ENCODE measurements around the gene ELP1. TPM values are rescaled to one million over a fixed set of nuclear protein-coding genes. Genes with fewer than 3 reads are reported as not detected.

Gene ELP1
- total and polyA plus RNA-seq, 5 donors from 2014 or later: 13.7 to 24.9 (median 20.0) TPM

DNA sequence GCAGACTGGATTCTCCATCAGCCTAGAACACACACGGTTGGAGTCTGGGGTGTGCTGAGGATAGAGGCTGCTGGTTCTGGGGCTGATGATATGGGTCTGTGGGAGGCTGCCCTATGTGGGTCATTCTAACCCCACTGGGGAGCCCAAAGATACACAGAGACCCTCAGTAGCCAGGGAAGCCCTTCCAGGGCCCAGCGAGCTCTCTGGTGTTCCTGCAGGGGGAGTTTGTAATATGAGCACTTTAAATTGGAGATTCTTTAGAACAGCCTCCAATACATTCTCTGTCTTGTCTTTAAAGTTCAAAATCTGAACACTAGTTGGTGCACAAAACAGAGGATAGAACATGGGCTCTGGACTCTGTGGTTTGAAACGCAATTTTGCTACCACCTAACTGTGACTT is 69.5 kb downstream of the ELP1 start:
- DNase-seq: no peak
- Mint-ChIP-seq H3K4me1 (peaks cover 0 to 2% (median 0%) of the 10 kb centered on the region in 4 donors), H3K27ac (peak overlapping the region in 1 of 3 donors; percentile 41), H3K4me3 (no peak overlapping the region), H3K36me3 (peaks cover 20% of the 10 kb centered on the region), H3K27me3 (no peaks in the 10 kb centered on the region), H3K9me3 (peaks cover 0 to 2% (median 0%) of the 10 kb centered on the region in 7 donors)
- Histone ChIP-seq H3K9me3 (ENCODE audit: control insufficient read depth in 2 of 2, low read length in 2 of 2) (no peaks in the 10 kb centered on the region), H3K36me3 (ENCODE audit: control insufficient read depth, insufficient read depth, low read length) (peaks cover 12% of the 10 kb centered on the region), H3K27ac (ENCODE audit: insufficient read depth, low read length, poor library complexity, severe bottlenecking) (no peak overlapping the region), H3K27me3 (ENCODE audit: control insufficient read depth, insufficient read depth, low read length) (no peaks in the 10 kb centered on the region), H3K4me1 (ENCODE audit: control insufficient read depth, insufficient read depth, low read length, poor library complexity, severe bottlenecking) (no peaks in the 10 kb centered on the region), H3K4me3 (ENCODE audit: low read depth, low read length) (no peak overlapping the region)
- ATAC-seq (ENCODE audit: low read depth in 2 of 2): no peak

DNA sequence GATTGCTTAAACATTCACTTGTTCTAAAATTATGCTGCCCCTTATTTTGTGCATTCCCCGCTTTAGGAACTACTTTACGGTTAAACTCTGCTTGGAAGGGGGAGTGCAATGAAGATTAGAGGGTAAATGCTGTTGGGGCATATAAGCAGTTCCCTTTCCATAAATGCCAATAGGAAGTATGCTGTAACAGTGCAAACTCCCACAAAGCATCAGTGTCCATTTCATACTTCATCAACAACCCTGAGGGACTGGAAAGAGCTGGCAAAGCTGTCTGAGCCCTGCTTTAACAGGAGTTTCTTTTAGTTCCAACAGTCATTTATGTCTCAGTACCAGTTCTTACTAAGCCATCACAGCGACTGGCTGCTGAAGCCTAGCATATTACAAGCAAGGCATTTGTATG is 70.0 kb downstream of the ELP1 start:
- H3K27ac Mint-ChIP-seq: no peak overlapping the region
- Histone ChIP-seq H3K27ac (ENCODE audit: insufficient read depth, low read length, poor library complexity, severe bottlenecking) (no peak overlapping the region), H3K4me1 (ENCODE audit: control insufficient read depth, insufficient read depth, low read length, poor library complexity, severe bottlenecking) (no peaks in the 10 kb centered on the region), H3K36me3 (ENCODE audit: control insufficient read depth, insufficient read depth, low read length) (peaks cover 6% of the 10 kb centered on the region), H3K27me3 (ENCODE audit: control insufficient read depth, insufficient read depth, low read length) (no peaks in the 10 kb centered on the region), H3K9me3 (ENCODE audit: control insufficient read depth in 2 of 2, low read length in 2 of 2) (no peaks in the 10 kb centered on the region), H3K4me3 (ENCODE audit: low read depth, low read length) (no peak overlapping the region)
- no peaks in the 10 kb centered on the region for H3K27me3 Mint-ChIP-seq
- peaks cover 0 to 4% (median 0%) of the 10 kb centered on the region in 7 donors for H3K9me3 Mint-ChIP-seq
- no peak overlapping the region for H3K4me3 Mint-ChIP-seq
- DNase-seq: no peak
- H3K36me3 Mint-ChIP-seq: peaks cover 14% of the 10 kb centered on the region
- peaks cover 0 to 2% (median 0%) of the 10 kb centered on the region in 4 donors for H3K4me1 Mint-ChIP-seq
- no peak for ATAC-seq (ENCODE audit: low read depth in 2 of 2)

DNA sequence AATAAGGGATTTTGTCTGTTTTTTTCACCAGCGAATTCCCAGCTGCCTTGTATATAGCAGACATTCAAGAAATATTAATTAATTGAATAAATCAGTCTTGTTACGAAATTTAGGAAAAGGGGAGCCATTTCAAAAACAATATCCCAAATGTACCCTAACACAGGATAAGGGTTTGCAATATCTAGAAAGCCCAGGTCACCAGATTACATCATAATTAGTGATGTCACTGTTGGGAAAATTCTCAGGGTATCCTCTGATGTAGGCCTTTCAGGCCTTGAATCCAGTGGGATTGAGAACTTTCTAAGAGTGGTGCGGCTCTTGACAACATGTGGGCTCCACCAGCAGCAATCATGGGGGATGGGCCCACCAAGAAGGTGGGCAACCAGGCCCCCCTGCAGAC is 71.9 kb downstream of the ELP1 start, which contains the start of gene ACTL7A:
Gene ACTL7A (plus strand): TSS at position 270 of the 400 bp plus-strand sequence. CDS start 57 bp downstream, at position 327.
- H3K4me1 Mint-ChIP-seq: no peaks in the 10 kb centered on the region
- ATAC-seq (ENCODE audit: low read depth in 2 of 2): no peak
- no peaks in the 10 kb centered on the region for H3K4me1 ChIP-seq (ENCODE audit: control insufficient read depth, insufficient read depth, low read length, poor library complexity, severe bottlenecking)

DNA sequence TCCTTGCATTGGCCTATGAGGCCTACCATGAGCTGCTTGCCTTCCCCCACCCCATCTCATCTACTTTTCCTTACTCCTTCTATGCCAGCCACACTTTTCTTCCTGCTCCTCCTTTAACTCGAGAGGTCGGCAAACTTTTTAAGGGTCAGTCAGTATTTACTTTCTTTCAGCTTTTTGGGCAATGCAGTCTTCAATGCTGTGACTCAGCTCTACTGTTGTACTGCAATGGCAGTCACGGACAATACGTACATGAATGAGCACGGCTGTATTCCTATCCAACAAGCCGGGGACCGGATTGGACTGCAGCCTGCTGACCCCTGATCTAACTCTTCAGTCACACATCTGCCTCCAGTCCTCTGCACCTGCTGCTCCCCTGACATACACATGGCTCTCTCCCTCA is 72.5 kb downstream of the ELP1 start:
- H3K9me3 Mint-ChIP-seq: peaks cover 0 to 4% (median 0%) of the 10 kb centered on the region in 7 donors
- no peak overlapping the region for H3K27ac Mint-ChIP-seq
- H3K4me3 Mint-ChIP-seq: no peak overlapping the region
- Histone ChIP-seq H3K9me3 (ENCODE audit: control insufficient read depth in 2 of 2, low read length in 2 of 2) (no peaks in the 10 kb centered on the region), H3K36me3 (ENCODE audit: control insufficient read depth, insufficient read depth, low read length) (no peaks in the 10 kb centered on the region), H3K27ac (ENCODE audit: insufficient read depth, low read length, poor library complexity, severe bottlenecking) (no peak overlapping the region), H3K4me3 (ENCODE audit: low read depth, low read length) (no peak overlapping the region), H3K4me1 (ENCODE audit: control insufficient read depth, insufficient read depth, low read length, poor library complexity, severe bottlenecking) (no peaks in the 10 kb centered on the region), H3K27me3 (ENCODE audit: control insufficient read depth, insufficient read depth, low read length) (no peaks in the 10 kb centered on the region)
- no peaks in the 10 kb centered on the region for H3K27me3 Mint-ChIP-seq
- ATAC-seq (ENCODE audit: low read depth in 2 of 2): no peak
- no peak for DNase-seq
- peaks cover 6% of the 10 kb centered on the region for H3K36me3 Mint-ChIP-seq
- H3K4me1 Mint-ChIP-seq: no peaks in the 10 kb centered on the region

More for the DNA sequence above, 71.9 kb downstream of the ELP1 start, which contains the start of gene ACTL7A:
- Histone ChIP-seq H3K9me3 (ENCODE audit: control insufficient read depth in 2 of 2, low read length in 2 of 2) (no peaks in the 10 kb centered on the region), H3K4me3 (ENCODE audit: low read depth, low read length) (no peak within 1 kb of the TSS), H3K27me3 (ENCODE audit: control insufficient read depth, insufficient read depth, low read length) (no peaks in the 10 kb centered on the region), H3K27ac (ENCODE audit: insufficient read depth, low read length, poor library complexity, severe bottlenecking) (no peak within 1 kb of the TSS), H3K36me3 (ENCODE audit: control insufficient read depth, insufficient read depth, low read length) (no peaks in the 10 kb centered on the region)
- Mint-ChIP-seq H3K27me3 (no peaks in the 10 kb centered on the region), H3K36me3 (peaks cover 6% of the 10 kb centered on the region), H3K4me3 (no peak within 1 kb of the TSS), H3K9me3 (peaks cover 0 to 4% (median 0%) of the 10 kb centered on the region in 7 donors), H3K27ac (no peak within 1 kb of the TSS)
- DNase-seq: no peak

DNA sequence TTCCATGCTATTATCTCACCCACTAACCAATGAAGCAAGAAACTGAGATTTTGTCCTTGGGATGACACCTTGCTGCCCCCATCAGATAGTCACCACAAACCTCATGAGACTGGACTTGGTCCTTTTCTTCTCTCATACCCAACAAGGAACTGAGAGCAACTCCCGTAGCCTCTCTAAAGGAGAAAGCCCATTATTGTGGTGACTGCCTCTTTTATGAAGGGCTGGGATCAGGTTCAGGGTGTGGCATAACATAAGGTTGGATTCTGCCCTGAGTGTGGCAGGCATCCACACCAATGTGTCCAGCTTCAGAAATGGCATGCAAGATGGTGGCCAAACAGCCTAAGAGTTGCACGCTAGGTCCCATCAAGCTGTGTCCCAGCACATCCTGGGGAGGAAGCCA is 73.2 kb downstream of the ELP1 start:
- peaks cover 0 to 4% (median 0%) of the 10 kb centered on the region in 7 donors for H3K9me3 Mint-ChIP-seq
- H3K4me1 ChIP-seq (ENCODE audit: control insufficient read depth, insufficient read depth, low read length, poor library complexity, severe bottlenecking): no peaks in the 10 kb centered on the region

DNA sequence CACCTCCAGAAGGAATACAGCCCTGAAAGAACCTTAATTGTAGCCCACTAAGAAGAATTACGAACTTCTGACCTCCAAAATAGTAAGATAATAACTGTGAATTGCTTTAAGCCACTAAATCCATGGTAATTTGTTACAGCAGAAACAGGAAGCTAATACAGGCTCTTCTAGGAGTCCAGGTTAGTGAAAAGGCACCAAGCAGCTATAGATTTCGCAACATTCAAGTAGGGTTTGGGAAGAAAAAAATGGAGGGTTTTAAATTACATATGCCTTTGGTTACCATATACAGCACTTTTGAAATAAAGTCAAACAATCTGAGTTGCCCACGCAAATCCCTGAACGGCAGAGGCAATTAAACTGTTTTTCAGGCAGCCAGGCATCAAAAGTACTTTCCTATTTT is 73.6 kb downstream of the ELP1 start:
- Mint-ChIP-seq H3K4me3 (no peak overlapping the region), H3K9me3 (peaks cover 0 to 4% (median 0%) of the 10 kb centered on the region in 7 donors), H3K36me3 (peaks cover 6% of the 10 kb centered on the region), H3K27ac (no peak overlapping the region), H3K27me3 (no peaks in the 10 kb centered on the region), H3K4me1 (no peaks in the 10 kb centered on the region)
- Histone ChIP-seq H3K9me3 (ENCODE audit: control insufficient read depth in 2 of 2, low read length in 2 of 2) (no peaks in the 10 kb centered on the region), H3K4me1 (ENCODE audit: control insufficient read depth, insufficient read depth, low read length, poor library complexity, severe bottlenecking) (no peaks in the 10 kb centered on the region), H3K27me3 (ENCODE audit: control insufficient read depth, insufficient read depth, low read length) (no peaks in the 10 kb centered on the region), H3K4me3 (ENCODE audit: low read depth, low read length) (no peak overlapping the region), H3K36me3 (ENCODE audit: control insufficient read depth, insufficient read depth, low read length) (no peaks in the 10 kb centered on the region), H3K27ac (ENCODE audit: insufficient read depth, low read length, poor library complexity, severe bottlenecking) (no peak overlapping the region)
- DNase-seq (no peak), ATAC-seq (ENCODE audit: low read depth in 2 of 2) (no peak)

More for the DNA sequence above, 73.2 kb downstream of the ELP1 start:
- H3K4me3 Mint-ChIP-seq: no peak overlapping the region
- no peaks in the 10 kb centered on the region for H3K4me1 Mint-ChIP-seq
- no peak overlapping the region for H3K27ac Mint-ChIP-seq
- Histone ChIP-seq H3K36me3 (ENCODE audit: control insufficient read depth, insufficient read depth, low read length) (no peaks in the 10 kb centered on the region), H3K9me3 (ENCODE audit: control insufficient read depth in 2 of 2, low read length in 2 of 2) (no peaks in the 10 kb centered on the region), H3K4me3 (ENCODE audit: low read depth, low read length) (no peak overlapping the region), H3K27me3 (ENCODE audit: control insufficient read depth, insufficient read depth, low read length) (no peaks in the 10 kb centered on the region), H3K27ac (ENCODE audit: insufficient read depth, low read length, poor library complexity, severe bottlenecking) (no peak overlapping the region)
- no peak for DNase-seq
- H3K36me3 Mint-ChIP-seq: peaks cover 6% of the 10 kb centered on the region
- H3K27me3 Mint-ChIP-seq: no peaks in the 10 kb centered on the region
- no peak for ATAC-seq (ENCODE audit: low read depth in 2 of 2)

DNA sequence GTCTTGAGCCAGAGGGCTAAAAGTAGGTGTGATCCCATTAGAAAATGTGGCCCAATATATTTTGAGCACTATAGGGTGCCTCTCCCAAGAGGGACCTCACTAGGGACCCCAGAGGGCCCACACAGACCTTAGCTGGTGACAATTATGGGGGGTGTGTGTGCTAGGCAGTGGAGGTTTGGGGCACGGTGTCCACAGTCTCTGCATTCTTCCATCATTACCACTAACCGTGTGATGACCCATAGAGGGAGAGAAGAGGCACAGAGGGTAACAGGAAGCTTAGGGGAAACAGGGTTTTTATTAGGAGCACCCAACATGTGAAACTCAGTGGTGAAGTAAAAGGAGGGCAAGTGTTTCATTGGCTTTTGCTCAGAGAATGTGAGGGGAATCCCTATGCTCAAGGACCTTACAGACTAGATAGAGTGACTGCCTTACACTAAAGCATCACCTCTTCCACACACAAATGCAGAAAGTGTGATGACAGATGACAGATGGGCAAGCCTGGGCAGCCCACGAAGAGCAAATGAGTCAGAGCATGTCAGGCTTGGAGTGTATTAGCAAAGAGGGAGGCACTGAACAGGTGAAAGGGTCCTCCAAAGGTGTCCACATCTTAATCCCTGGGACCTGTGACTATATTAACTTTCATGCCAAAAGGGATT is 74.3 kb downstream of the ELP1 start:
- Mint-ChIP-seq H3K36me3 (peaks cover 6% of the 10 kb centered on the region), H3K27ac (no peak overlapping the region), H3K27me3 (no peaks in the 10 kb centered on the region), H3K4me1 (no peaks in the 10 kb centered on the region), H3K9me3 (peaks cover 0 to 4% (median 0%) of the 10 kb centered on the region in 7 donors), H3K4me3 (no peak overlapping the region)
- Histone ChIP-seq H3K27ac (ENCODE audit: insufficient read depth, low read length, poor library complexity, severe bottlenecking) (no peak overlapping the region), H3K4me3 (ENCODE audit: low read depth, low read length) (no peak overlapping the region), H3K36me3 (ENCODE audit: control insufficient read depth, insufficient read depth, low read length) (no peaks in the 10 kb centered on the region), H3K4me1 (ENCODE audit: control insufficient read depth, insufficient read depth, low read length, poor library complexity, severe bottlenecking) (no peaks in the 10 kb centered on the region), H3K27me3 (ENCODE audit: control insufficient read depth, insufficient read depth, low read length) (no peaks in the 10 kb centered on the region), H3K9me3 (ENCODE audit: control insufficient read depth in 2 of 2, low read length in 2 of 2) (no peaks in the 10 kb centered on the region)
- no peak for ATAC-seq (ENCODE audit: low read depth in 2 of 2)
- DNase-seq: no peak

DNA sequence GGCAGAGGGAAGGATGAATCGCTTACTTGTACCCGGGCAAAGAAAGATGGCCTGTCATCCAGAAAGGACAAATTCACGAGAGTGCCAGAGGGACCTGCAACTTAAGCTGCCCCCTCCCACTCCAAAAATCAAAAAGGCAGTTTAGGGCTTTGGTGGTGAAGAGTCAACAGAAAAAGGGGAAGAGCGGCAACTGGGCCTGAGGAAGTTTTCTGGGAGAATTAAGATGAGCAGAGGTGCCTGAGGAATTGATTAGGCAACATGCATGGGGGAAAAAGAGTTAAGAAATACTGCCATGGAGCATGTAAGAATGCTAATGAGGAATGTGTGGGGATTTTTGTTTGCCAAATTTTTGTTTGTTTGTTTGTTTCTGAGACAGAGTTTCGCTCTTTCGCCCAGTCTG is 76.4 kb downstream of the ELP1 start:
- H3K36me3 Mint-ChIP-seq: peaks cover 6% of the 10 kb centered on the region
- Histone ChIP-seq H3K4me1 (ENCODE audit: control insufficient read depth, insufficient read depth, low read length, poor library complexity, severe bottlenecking) (no peaks in the 10 kb centered on the region), H3K9me3 (ENCODE audit: control insufficient read depth in 2 of 2, low read length in 2 of 2) (no peaks in the 10 kb centered on the region), H3K27ac (ENCODE audit: insufficient read depth, low read length, poor library complexity, severe bottlenecking) (no peak overlapping the region), H3K27me3 (ENCODE audit: control insufficient read depth, insufficient read depth, low read length) (no peaks in the 10 kb centered on the region), H3K36me3 (ENCODE audit: control insufficient read depth, insufficient read depth, low read length) (no peaks in the 10 kb centered on the region), H3K4me3 (ENCODE audit: low read depth, low read length) (no peak overlapping the region)
- H3K27me3 Mint-ChIP-seq: no peaks in the 10 kb centered on the region
- no peaks in the 10 kb centered on the region for H3K4me1 Mint-ChIP-seq
- H3K4me3 Mint-ChIP-seq: no peak overlapping the region
- DNase-seq (no peak), ATAC-seq (ENCODE audit: low read depth in 2 of 2) (no peak)
- peaks cover 0 to 2% (median 0%) of the 10 kb centered on the region in 7 donors for H3K9me3 Mint-ChIP-seq
- H3K27ac Mint-ChIP-seq: no peak overlapping the region
